HepG2 (cell line): ENCODE measurements around the gene VEGFA. TPM values are rescaled to one million over a fixed set of nuclear protein-coding genes. Genes with fewer than 3 reads are reported as not detected.

Experiments
- AKAP8 ChIP-seq: sonication (generic); formaldehyde crosslinking; IDR thresholded peaks from 2 replicates; pipeline ENCODE4 v1.5.1; 2020; ENCODE audit warnings: mild to moderate bottlenecking, missing genetic modification reagents
- BCL6 ChIP-seq: IDR thresholded peaks from 2 replicates; pipeline ENCODE4 v1.6.1; 2016; ENCODE audit warnings: missing genetic modification reagents, missing compliant biosample characterization
- CSRNP1 ChIP-seq: sonication (generic); formaldehyde crosslinking; IDR thresholded peaks from 2 replicates; pipeline ENCODE4 v1.8.1; 2023; ENCODE audit warnings: mild to moderate bottlenecking, missing genetic modification reagents
- CTCF ChIP-seq: sonication (generic); formaldehyde crosslinking; IDR thresholded peaks from 2 replicates; pipeline ENCODE4 v1.5.0; 2020; ENCODE audit warnings: mild to moderate bottlenecking, missing genetic modification reagents, moderate library complexity
- FOXP1 ChIP-seq, 2 experiments: fragments of 450-650 bp in 1 of 2; IDR thresholded peaks; 2 replicates each; pipeline ENCODE4 v1.6.1; 2017 to 2018; ENCODE audit warnings: antibody characterized with exemption in 1 of 2
- KLF15 ChIP-seq: sonication (generic); formaldehyde crosslinking; IDR thresholded peaks from 2 replicates; pipeline ENCODE4 v1.8.1; 2023; ENCODE audit warnings: borderline replicate concordance, mild to moderate bottlenecking, inconsistent platforms, missing genetic modification reagents, mixed read lengths
- NCOA2 ChIP-seq: sonication (generic); formaldehyde crosslinking; IDR thresholded peaks from 2 replicates; pipeline ENCODE4 v1.8.0; 2022; ENCODE audit warnings: inconsistent platforms
- NONO ChIP-seq, 2 experiments: fragments of 450-650 bp in 1 of 2; sonication (generic) in 1 of 2; formaldehyde crosslinking in 1 of 2; IDR thresholded peaks in 1 of 2; conservative IDR thresholded peaks in 1 of 2; 2 replicates each; pipeline versions ENCODE4 v1.6.1 to v1.8.0; 2017 to 2022; ENCODE audit warnings: mild to moderate bottlenecking in 1 of 2, missing genetic modification reagents in 1 of 2, moderate library complexity in 1 of 2
- SOX13 ChIP-seq, 3 experiments: fragments of 450-650 bp in 1 of 3; sonication (generic) in 1 of 3; formaldehyde crosslinking in 1 of 3; IDR thresholded peaks in 2 of 3; conservative IDR thresholded peaks in 1 of 3; 2 replicates each; pipeline versions ENCODE4 v1.5.0 to v1.6.1; 2016 to 2020; ENCODE audit warnings: antibody characterized with exemption in 1 of 3, mild to moderate bottlenecking in 1 of 3, missing compliant biosample characterization in 1 of 3, missing genetic modification reagents in 1 of 3, moderate library complexity in 1 of 3
- SOX5 ChIP-seq: IDR thresholded peaks from 2 replicates; pipeline ENCODE4 v1.6.1; 2016; ENCODE audit warnings: borderline replicate concordance
- SPEN ChIP-seq: sonication (generic); formaldehyde crosslinking; IDR thresholded peaks from 2 replicates; pipeline ENCODE4 v1.5.1; 2020; ENCODE audit warnings: low read depth, mild to moderate bottlenecking, missing genetic modification reagents
- STAT5B ChIP-seq: sonication (generic); formaldehyde crosslinking; IDR thresholded peaks from 2 replicates; pipeline ENCODE4 v1.4.0; 2020; ENCODE audit warnings: missing genetic modification reagents
- ZFP82 ChIP-seq: sonication (generic); formaldehyde crosslinking; IDR thresholded peaks from 2 replicates; pipeline ENCODE4 v1.5.1; 2020; ENCODE audit warnings: mild to moderate bottlenecking, missing genetic modification reagents, borderline replicate concordance
- ZMYM4 ChIP-seq: sonication (generic); formaldehyde crosslinking; IDR thresholded peaks from 2 replicates; pipeline ENCODE4 v1.8.1; 2023; ENCODE audit warnings: mild to moderate bottlenecking, missing genetic modification reagents
- ZNF451 ChIP-seq: sonication (generic); formaldehyde crosslinking; IDR thresholded peaks from 2 replicates; pipeline ENCODE4 v1.5.0; 2020; ENCODE audit warnings: mild to moderate bottlenecking, missing genetic modification reagents
- ZNF605 ChIP-seq: sonication (generic); formaldehyde crosslinking; IDR thresholded peaks from 2 replicates; pipeline ENCODE4 v1.8.0; 2022; ENCODE audit warnings: mild to moderate bottlenecking, missing genetic modification reagents
- polyA plus RNA-seq, 8 experiments: library from polyadenylated mRNA; depleted of rRNA in 3 of 8; stranded (reverse) in 7 of 8; unstranded in 1 of 8; fragments of >200 nt; fragmentation: Illumina TruSeq in 4 of 8; extraction: Trizol in 4 of 8; gene quantifications; 2 replicates each; pipeline versions ENCODE4 v1.2.1 to v1.2.3, GENCODE V29; 2011 to 2016; ENCODE audit warnings: low read depth in 4 of 8, missing spikeins in 1 of 8, mixed read lengths in 1 of 8; ENCODE audit not compliant: insufficient read depth in 1 of 8
- total RNA-seq, 5 experiments: library from RNA; depleted of rRNA; stranded (reverse); fragments of >200 nt; fragmentation: Illumina TruSeq; extraction: Trizol; gene quantifications; 2 replicates each; pipeline ENCODE4 v1.2.3, GENCODE V29; 2016; ENCODE audit warnings: low read depth in 1 of 5
- TF ChIP-seq, protein P1 (sequence below): sonication (generic); formaldehyde crosslinking; IDR thresholded peaks from 2 replicates; pipeline ENCODE4 v1.8.0; 2022; ENCODE audit warnings: missing genetic modification reagents, mild to moderate bottlenecking, inconsistent platforms, borderline replicate concordance
- TF ChIP-seq, protein P2 (sequence below): sonication (generic); formaldehyde crosslinking; IDR thresholded peaks from 2 replicates; pipeline ENCODE4 v1.5.0; 2020; ENCODE audit warnings: mild to moderate bottlenecking, missing genetic modification reagents, borderline replicate concordance

The VEGFA gene
- total and polyA plus RNA-seq, 2 of the 13 experiments (the other 11 are each of a cell fraction or from before 2014, with no cell fraction given) = 68.1 to 629 TPM

- no peak for TF ChIP-seq FOXP1 (IDR thresholded peaks at IDR 0.05)
- no peak for TF ChIP-seq FOXP1 (CRISPR knock-in tag; IDR thresholded peaks at IDR 0.05)
- 0 out of 2 replicates have a peak, but pooled peaks have one; percentile 21 for TF ChIP-seq ZMYM4 (CRISPR knock-in tag)
- TF ChIP-seq NONO (IDR thresholded peaks at IDR 0.05) = no peak
- peak; percentile 60; the same call in 1 of the 2 replicates for TF ChIP-seq NONO (CRISPR knock-in tag; conservative IDR thresholded peaks at IDR 0.05)
- TF ChIP-seq, protein P1, sequence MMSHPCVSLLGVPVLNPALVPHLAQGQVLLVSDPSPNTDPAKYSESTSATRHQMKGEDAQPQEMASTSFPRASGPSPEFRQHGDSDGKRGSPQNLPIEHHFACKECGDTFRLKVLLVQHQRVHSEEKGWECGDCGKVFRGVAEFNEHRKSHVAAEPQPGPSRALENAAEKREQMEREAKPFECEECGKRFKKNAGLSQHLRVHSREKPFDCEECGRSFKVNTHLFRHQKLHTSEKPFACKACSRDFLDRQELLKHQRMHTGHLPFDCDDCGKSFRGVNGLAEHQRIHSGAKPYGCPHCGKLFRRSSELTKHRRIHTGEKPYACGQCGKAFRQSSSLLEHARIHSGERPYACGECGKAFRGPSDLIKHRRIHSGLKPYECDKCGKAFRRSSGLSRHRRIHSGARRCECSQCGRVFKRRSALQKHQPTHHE (CRISPR knock-in tag) = no peak
- TF ChIP-seq NCOA2 (CRISPR knock-in tag) = no peak
- no peak for TF ChIP-seq KLF15 (CRISPR knock-in tag)
- TF ChIP-seq CSRNP1 (CRISPR knock-in tag) = 0 out of 2 replicates have a peak, but pooled peaks have one; percentile 60
- TF ChIP-seq BCL6 = peak; percentile 38; the same call in 1 of the 2 replicates
- TF ChIP-seq, protein P2, sequence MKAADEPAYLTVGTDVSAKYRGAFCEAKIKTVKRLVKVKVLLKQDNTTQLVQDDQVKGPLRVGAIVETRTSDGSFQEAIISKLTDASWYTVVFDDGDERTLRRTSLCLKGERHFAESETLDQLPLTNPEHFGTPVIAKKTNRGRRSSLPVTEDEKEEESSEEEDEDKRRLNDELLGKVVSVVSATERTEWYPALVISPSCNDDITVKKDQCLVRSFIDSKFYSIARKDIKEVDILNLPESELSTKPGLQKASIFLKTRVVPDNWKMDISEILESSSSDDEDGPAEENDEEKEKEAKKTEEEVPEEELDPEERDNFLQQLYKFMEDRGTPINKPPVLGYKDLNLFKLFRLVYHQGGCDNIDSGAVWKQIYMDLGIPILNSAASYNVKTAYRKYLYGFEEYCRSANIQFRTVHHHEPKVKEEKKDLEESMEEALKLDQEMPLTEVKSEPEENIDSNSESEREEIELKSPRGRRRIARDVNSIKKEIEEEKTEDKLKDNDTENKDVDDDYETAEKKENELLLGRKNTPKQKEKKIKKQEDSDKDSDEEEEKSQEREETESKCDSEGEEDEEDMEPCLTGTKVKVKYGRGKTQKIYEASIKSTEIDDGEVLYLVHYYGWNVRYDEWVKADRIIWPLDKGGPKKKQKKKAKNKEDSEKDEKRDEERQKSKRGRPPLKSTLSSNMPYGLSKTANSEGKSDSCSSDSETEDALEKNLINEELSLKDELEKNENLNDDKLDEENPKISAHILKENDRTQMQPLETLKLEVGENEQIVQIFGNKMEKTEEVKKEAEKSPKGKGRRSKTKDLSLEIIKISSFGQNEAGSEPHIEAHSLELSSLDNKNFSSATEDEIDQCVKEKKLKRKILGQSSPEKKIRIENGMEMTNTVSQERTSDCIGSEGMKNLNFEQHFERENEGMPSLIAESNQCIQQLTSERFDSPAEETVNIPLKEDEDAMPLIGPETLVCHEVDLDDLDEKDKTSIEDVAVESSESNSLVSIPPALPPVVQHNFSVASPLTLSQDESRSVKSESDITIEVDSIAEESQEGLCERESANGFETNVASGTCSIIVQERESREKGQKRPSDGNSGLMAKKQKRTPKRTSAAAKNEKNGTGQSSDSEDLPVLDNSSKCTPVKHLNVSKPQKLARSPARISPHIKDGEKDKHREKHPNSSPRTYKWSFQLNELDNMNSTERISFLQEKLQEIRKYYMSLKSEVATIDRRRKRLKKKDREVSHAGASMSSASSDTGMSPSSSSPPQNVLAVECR (CRISPR knock-in tag) = peak; percentile 48; the same call in 1 of the 2 replicates
- TF ChIP-seq SOX5 (CRISPR knock-in tag) = peak; percentile 36; the same call in 1 of the 2 replicates
- no peak for TF ChIP-seq SOX13 (IDR thresholded peaks at IDR 0.05)
- peak in 1 of 2 experiments; percentile 32; a peak in 1 of 4 replicates for TF ChIP-seq SOX13 (CRISPR knock-in tag; conservative IDR thresholded peaks at IDR 0.05 in 1 of 2, IDR thresholded peaks at IDR 0.05 in 1 of 2)
- TF ChIP-seq ZNF451 = 0 out of 2 replicates have a peak, but pooled peaks have one; percentile 12
- TF ChIP-seq ZFP82 (CRISPR knock-in tag) = no peak
- TF ChIP-seq SPEN (CRISPR knock-in tag) = 0 out of 2 replicates have a peak, but pooled peaks have one; percentile 19
- TF ChIP-seq CTCF (CRISPR knock-in tag) = peak; percentile 92
- TF ChIP-seq STAT5B = no peak
- TF ChIP-seq ZNF605 = peak; percentile 52; the same call in 1 of the 2 replicates
- TF ChIP-seq AKAP8 (CRISPR knock-in tag) = no peak; the same call in 1 of the 2 replicates
Measured at GRCh38 chr6:43774776-43775534, 4.9 kb downstream of the VEGFA start (continued).
